ENCODE data around the gene KRT3. TPM values are rescaled to one million over a fixed set of nuclear protein-coding genes. Genes with fewer than 3 reads are reported as not detected.

Gene KRT3
- total RNA-seq, 1 donor from 2014 or later = not detected

- no peaks in the 10 kb centered on the region for H3K36me3 ChIP-seq (ENCODE audit: control insufficient read depth in 3 of 3, insufficient read depth in 3 of 3, low read length in 3 of 3)
- no peaks in the 10 kb centered on the region for H3K9me3 ChIP-seq (ENCODE audit: control insufficient read depth in 3 of 3, low read length in 3 of 3)
- no peak overlapping the region for H3K27ac ChIP-seq (ENCODE audit: low read depth, low read length)
- H3K4me3 ChIP-seq (ENCODE audit: low read length in 3 of 3) = no peak overlapping the region
- H3K9ac ChIP-seq (ENCODE audit: low read depth in 1 of 3, low read length in 3 of 3) = no peak overlapping the region
- no peaks in the 10 kb centered on the region for H3K4me1 ChIP-seq (ENCODE audit: control insufficient read depth in 3 of 3, insufficient read depth in 3 of 3, low read length in 3 of 3)
- peaks cover 15 to 28% (median 19%) of the 10 kb centered on the region in 3 donors for H3K27me3 ChIP-seq (ENCODE audit: control insufficient read depth in 3 of 3, insufficient read depth in 3 of 3, low read length in 3 of 3)
Measured at GRCh38 chr12:52781399-52782082, 14.4 kb downstream of the KRT3 start.

- Histone ChIP-seq H3K9ac (ENCODE audit: low read depth in 1 of 3, low read length in 3 of 3) (no peak overlapping the region), H3K36me3 (ENCODE audit: control insufficient read depth in 3 of 3, insufficient read depth in 3 of 3, low read length in 3 of 3) (no peaks in the 10 kb centered on the region), H3K4me1 (ENCODE audit: control insufficient read depth in 3 of 3, insufficient read depth in 3 of 3, low read length in 3 of 3) (no peaks in the 10 kb centered on the region), H3K27ac (ENCODE audit: low read depth, low read length) (no peak overlapping the region), H3K27me3 (ENCODE audit: control insufficient read depth in 3 of 3, insufficient read depth in 3 of 3, low read length in 3 of 3) (peaks cover 9 to 28% (median 17%) of the 10 kb centered on the region in 3 donors), H3K9me3 (ENCODE audit: control insufficient read depth in 3 of 3, low read length in 3 of 3) (no peaks in the 10 kb centered on the region), H3K4me3 (ENCODE audit: low read length in 3 of 3) (no peak overlapping the region)
Measured at GRCh38 chr12:52779914-52780313, 16.0 kb downstream of the KRT3 start.

GRCh38 chr12:52778833-52779232 lies 17.1 kb downstream of the KRT3 start:
- Histone ChIP-seq H3K36me3 (ENCODE audit: control insufficient read depth in 3 of 3, insufficient read depth in 3 of 3, low read length in 3 of 3) (no peaks in the 10 kb centered on the region), H3K9ac (ENCODE audit: low read depth in 1 of 3, low read length in 3 of 3) (no peak overlapping the region), H3K4me1 (ENCODE audit: control insufficient read depth in 3 of 3, insufficient read depth in 3 of 3, low read length in 3 of 3) (no peaks in the 10 kb centered on the region), H3K27ac (ENCODE audit: low read depth, low read length) (no peak overlapping the region), H3K9me3 (ENCODE audit: control insufficient read depth in 3 of 3, low read length in 3 of 3) (no peaks in the 10 kb centered on the region), H3K27me3 (ENCODE audit: control insufficient read depth in 3 of 3, insufficient read depth in 3 of 3, low read length in 3 of 3) (peaks cover 8 to 22% (median 17%) of the 10 kb centered on the region in 3 donors), H3K4me3 (ENCODE audit: low read length in 3 of 3) (no peak overlapping the region)

- no peaks in the 10 kb centered on the region for H3K4me1 ChIP-seq (ENCODE audit: control insufficient read depth in 3 of 3, insufficient read depth in 3 of 3, low read length in 3 of 3)
- no peak overlapping the region for H3K9ac ChIP-seq (ENCODE audit: low read depth in 1 of 3, low read length in 3 of 3)
- H3K9me3 ChIP-seq (ENCODE audit: control insufficient read depth in 3 of 3, low read length in 3 of 3) = no peaks in the 10 kb centered on the region
- no peaks in the 10 kb centered on the region for H3K36me3 ChIP-seq (ENCODE audit: control insufficient read depth in 3 of 3, insufficient read depth in 3 of 3, low read length in 3 of 3)
- H3K27me3 ChIP-seq (ENCODE audit: control insufficient read depth in 3 of 3, insufficient read depth in 3 of 3, low read length in 3 of 3) = peaks cover 8 to 22% (median 12%) of the 10 kb centered on the region in 3 donors
- H3K27ac ChIP-seq (ENCODE audit: low read depth, low read length) = no peak overlapping the region
- H3K4me3 ChIP-seq (ENCODE audit: low read length in 3 of 3) = no peak overlapping the region
Measured at GRCh38 chr12:52777566-52777965, 18.4 kb downstream of the KRT3 start.

- Histone ChIP-seq H3K27me3 (ENCODE audit: control insufficient read depth in 3 of 3, insufficient read depth in 3 of 3, low read length in 3 of 3) (peaks cover 8 to 26% (median 12%) of the 10 kb centered on the region in 3 donors), H3K36me3 (ENCODE audit: control insufficient read depth in 3 of 3, insufficient read depth in 3 of 3, low read length in 3 of 3) (no peaks in the 10 kb centered on the region), H3K4me1 (ENCODE audit: control insufficient read depth in 3 of 3, insufficient read depth in 3 of 3, low read length in 3 of 3) (no peaks in the 10 kb centered on the region), H3K9me3 (ENCODE audit: control insufficient read depth in 3 of 3, low read length in 3 of 3) (no peaks in the 10 kb centered on the region), H3K27ac (ENCODE audit: low read depth, low read length) (no peak within 1 kb of the TSS), H3K9ac (ENCODE audit: low read depth in 1 of 3, low read length in 3 of 3) (no peak within 1 kb of the TSS), H3K4me3 (ENCODE audit: low read length in 3 of 3) (no peak within 1 kb of the TSS)
Measured at GRCh38 chr12:52776913-52777395, 19.0 kb downstream of the KRT3 start, which contains the start of gene KRT76. KRT76 (minus strand) TSS chr12:52777345; CDS start chr12:52777291, 54 bp downstream.

GRCh38 chr12:52776435-52776834 lies 19.5 kb downstream of the KRT3 start:
- no peaks in the 10 kb centered on the region for H3K9me3 ChIP-seq (ENCODE audit: control insufficient read depth in 3 of 3, low read length in 3 of 3)
- no peaks in the 10 kb centered on the region for H3K4me1 ChIP-seq (ENCODE audit: control insufficient read depth in 3 of 3, insufficient read depth in 3 of 3, low read length in 3 of 3)
- no peak overlapping the region for H3K27ac ChIP-seq (ENCODE audit: low read depth, low read length)
- no peaks in the 10 kb centered on the region for H3K36me3 ChIP-seq (ENCODE audit: control insufficient read depth in 3 of 3, insufficient read depth in 3 of 3, low read length in 3 of 3)
- no peak overlapping the region for H3K9ac ChIP-seq (ENCODE audit: low read depth in 1 of 3, low read length in 3 of 3)
- peaks cover 12 to 27% (median 12%) of the 10 kb centered on the region in 3 donors for H3K27me3 ChIP-seq (ENCODE audit: control insufficient read depth in 3 of 3, insufficient read depth in 3 of 3, low read length in 3 of 3)
- H3K4me3 ChIP-seq (ENCODE audit: low read length in 3 of 3) = no peak overlapping the region

GRCh38 chr12:52774629-52775250 lies 21.2 kb downstream of the KRT3 start:
- Histone ChIP-seq H3K9ac (ENCODE audit: low read depth in 1 of 3, low read length in 3 of 3) (no peak overlapping the region), H3K27me3 (ENCODE audit: control insufficient read depth in 3 of 3, insufficient read depth in 3 of 3, low read length in 3 of 3) (peaks cover 12 to 24% (median 17%) of the 10 kb centered on the region in 3 donors), H3K4me1 (ENCODE audit: control insufficient read depth in 3 of 3, insufficient read depth in 3 of 3, low read length in 3 of 3) (no peaks in the 10 kb centered on the region), H3K27ac (ENCODE audit: low read depth, low read length) (no peak overlapping the region), H3K4me3 (ENCODE audit: low read length in 3 of 3) (no peak overlapping the region), H3K9me3 (ENCODE audit: control insufficient read depth in 3 of 3, low read length in 3 of 3) (peaks cover 0 to 2% (median 2%) of the 10 kb centered on the region in 3 donors), H3K36me3 (ENCODE audit: control insufficient read depth in 3 of 3, insufficient read depth in 3 of 3, low read length in 3 of 3) (no peaks in the 10 kb centered on the region)

- H3K4me1 ChIP-seq (ENCODE audit: control insufficient read depth in 3 of 3, insufficient read depth in 3 of 3, low read length in 3 of 3) = no peaks in the 10 kb centered on the region
- H3K9ac ChIP-seq (ENCODE audit: low read depth in 1 of 3, low read length in 3 of 3) = no peak overlapping the region
- H3K9me3 ChIP-seq (ENCODE audit: control insufficient read depth in 3 of 3, low read length in 3 of 3) = peaks cover 0 to 2% (median 2%) of the 10 kb centered on the region in 3 donors
- H3K27ac ChIP-seq (ENCODE audit: low read depth, low read length) = no peak overlapping the region
- H3K27me3 ChIP-seq (ENCODE audit: control insufficient read depth in 3 of 3, insufficient read depth in 3 of 3, low read length in 3 of 3) = peaks cover 11 to 18% (median 15%) of the 10 kb centered on the region in 3 donors
- no peaks in the 10 kb centered on the region for H3K36me3 ChIP-seq (ENCODE audit: control insufficient read depth in 3 of 3, insufficient read depth in 3 of 3, low read length in 3 of 3)
- H3K4me3 ChIP-seq (ENCODE audit: low read length in 3 of 3) = no peak overlapping the region
Measured at GRCh38 chr12:52772772-52773171, 23.1 kb downstream of the KRT3 start.

GRCh38 chr12:52772188-52772587 lies 23.7 kb downstream of the KRT3 start:
- Histone ChIP-seq H3K9me3 (ENCODE audit: control insufficient read depth in 3 of 3, low read length in 3 of 3) (peaks cover 0 to 2% (median 2%) of the 10 kb centered on the region in 3 donors), H3K4me1 (ENCODE audit: control insufficient read depth in 3 of 3, insufficient read depth in 3 of 3, low read length in 3 of 3) (no peaks in the 10 kb centered on the region), H3K27me3 (ENCODE audit: control insufficient read depth in 3 of 3, insufficient read depth in 3 of 3, low read length in 3 of 3) (peaks cover 10 to 12% (median 12%) of the 10 kb centered on the region in 3 donors), H3K36me3 (ENCODE audit: control insufficient read depth in 3 of 3, insufficient read depth in 3 of 3, low read length in 3 of 3) (no peaks in the 10 kb centered on the region), H3K27ac (ENCODE audit: low read depth, low read length) (no peak overlapping the region), H3K9ac (ENCODE audit: low read depth in 1 of 3, low read length in 3 of 3) (no peak overlapping the region), H3K4me3 (ENCODE audit: low read length in 3 of 3) (no peak overlapping the region)

GRCh38 chr12:52771505-52771904 lies 24.4 kb downstream of the KRT3 start:
- peaks cover 0 to 2% (median 2%) of the 10 kb centered on the region in 3 donors for H3K9me3 ChIP-seq (ENCODE audit: control insufficient read depth in 3 of 3, low read length in 3 of 3)
- H3K27me3 ChIP-seq (ENCODE audit: control insufficient read depth in 3 of 3, insufficient read depth in 3 of 3, low read length in 3 of 3) = peaks cover 10 to 12% (median 12%) of the 10 kb centered on the region in 3 donors

More at GRCh38 chr12:52771505-52771904, 24.4 kb downstream of the KRT3 start:
- no peak overlapping the region for H3K27ac ChIP-seq (ENCODE audit: low read depth, low read length)
- H3K9ac ChIP-seq (ENCODE audit: low read depth in 1 of 3, low read length in 3 of 3) = no peak overlapping the region
- H3K36me3 ChIP-seq (ENCODE audit: control insufficient read depth in 3 of 3, insufficient read depth in 3 of 3, low read length in 3 of 3) = no peaks in the 10 kb centered on the region
- no peaks in the 10 kb centered on the region for H3K4me1 ChIP-seq (ENCODE audit: control insufficient read depth in 3 of 3, insufficient read depth in 3 of 3, low read length in 3 of 3)
- H3K4me3 ChIP-seq (ENCODE audit: low read length in 3 of 3) = no peak overlapping the region

All from skeletal muscle tissue (tissue), 4 donors.